HuH-7 (cell line): Measurements from ENCODE around the gene PDIA5.

Source experiments
- DNase-seq: peaks from one replicate; pipeline ENCODE4 v3.0.0; 2011; ENCODE audit warnings: low spot score

The PDIA5 gene

GRCh38 chr3:123066896-123067688 is at the start of gene PDIA5:
Gene PDIA5, plus strand, starts transcription at chr3:123067025. Its CDS starts 140 bp downstream, at chr3:123067165.
- DNase-seq = peak; percentile 97

- DNase-seq = no peak
Observed at GRCh38 chr3:123018683-123019082, 48.1 kb upstream of the PDIA5 start.

- DNase-seq = no peak
Observed at GRCh38 chr3:123019161-123019560, 47.7 kb upstream of the PDIA5 start.

- DNase-seq = no peak
Observed at GRCh38 chr3:123019591-123019990, 47.2 kb upstream of the PDIA5 start.

GRCh38 chr3:123020709-123021108 is 46.1 kb upstream of the PDIA5 start:
- DNase-seq = no peak

- no peak for DNase-seq
Observed at GRCh38 chr3:123021388-123021787, 45.4 kb upstream of the PDIA5 start.

- no peak for DNase-seq
Observed at GRCh38 chr3:123021996-123022510, 44.8 kb upstream of the PDIA5 start.

- no peak for DNase-seq
Observed at GRCh38 chr3:123024056-123024455, 42.8 kb upstream of the PDIA5 start.

- no peak for DNase-seq
Observed at GRCh38 chr3:123025642-123026521, 40.9 kb upstream of the PDIA5 start.

- DNase-seq = peak; percentile 56
Observed at GRCh38 chr3:123026565-123027291, 40.1 kb upstream of the PDIA5 start.

- DNase-seq = peak; percentile 72
Observed at GRCh38 chr3:123027292-123028232, 39.3 kb upstream of the PDIA5 start, which contains the start of gene SEMA5B. Gene SEMA5B, minus strand, starts transcription at chr3:123027763. Its CDS starts 66,500 bp downstream, at chr3:122961263.

- DNase-seq = peak; percentile 85
Observed at GRCh38 chr3:123028233-123028828, 38.5 kb upstream of the PDIA5 start.

- no peak for DNase-seq
Observed at GRCh38 chr3:123031051-123031450, 35.8 kb upstream of the PDIA5 start.

- DNase-seq = peak; percentile 49
Observed at GRCh38 chr3:123032057-123032456, 34.8 kb upstream of the PDIA5 start.

GRCh38 chr3:123034120-123034519 is 32.7 kb upstream of the PDIA5 start:
- DNase-seq = no peak

GRCh38 chr3:123034996-123035395 is 31.8 kb upstream of the PDIA5 start:
- no peak for DNase-seq

- no peak for DNase-seq
Observed at GRCh38 chr3:123036352-123037014, 30.3 kb upstream of the PDIA5 start.

GRCh38 chr3:123037015-123037375 is 29.8 kb upstream of the PDIA5 start:
- DNase-seq = no peak

GRCh38 chr3:123038751-123039150 is 28.1 kb upstream of the PDIA5 start:
- no peak for DNase-seq

- no peak for DNase-seq
Observed at GRCh38 chr3:123039178-123039577, 27.6 kb upstream of the PDIA5 start.
